Nephron (organoid): ENCODE results near the gene VPS33B.

ENCODE experiments used
- H3K27ac Mint-ChIP-seq, 3 experiments: 2 replicates each; pipeline ENCODE4 v1.8.0; 2020; ENCODE audit warnings: mixed read lengths in 3 of 3, mild to moderate bottlenecking in 2 of 3, moderate library complexity in 1 of 3
- H3K27me3 Mint-ChIP-seq: 2 replicates; pipeline ENCODE4 v1.8.0; 2021; ENCODE audit warnings: low read depth, mild to moderate bottlenecking, moderate library complexity, mixed read lengths
- H3K36me3 Mint-ChIP-seq: 2 replicates; pipeline ENCODE4 v1.8.0; 2020; ENCODE audit warnings: low read depth, mixed read lengths
- H3K4me1 Mint-ChIP-seq: 2 replicates; pipeline ENCODE4 v1.8.0; 2020; ENCODE audit warnings: mixed read lengths
- H3K4me3 Mint-ChIP-seq, 3 experiments: 2 replicates each; pipeline ENCODE4 v1.8.0; 2020; ENCODE audit warnings: mild to moderate bottlenecking in 3 of 3, mixed read lengths in 3 of 3, moderate library complexity in 2 of 3
- H3K9me3 Mint-ChIP-seq: 2 replicates; pipeline ENCODE4 v1.8.0; 2020; ENCODE audit warnings: mixed read lengths
- TF ChIP-seq, protein P1 (sequence below), 3 experiments: fragments of 200-600 bp; sonication (generic); IDR thresholded peaks; one replicate each; pipeline ENCODE4 v1.5.0; 2021; ENCODE audit warnings: antibody characterized with exemption in 3 of 3; ENCODE audit not compliant: unreplicated experiment in 3 of 3

Gene VPS33B

DNA sequence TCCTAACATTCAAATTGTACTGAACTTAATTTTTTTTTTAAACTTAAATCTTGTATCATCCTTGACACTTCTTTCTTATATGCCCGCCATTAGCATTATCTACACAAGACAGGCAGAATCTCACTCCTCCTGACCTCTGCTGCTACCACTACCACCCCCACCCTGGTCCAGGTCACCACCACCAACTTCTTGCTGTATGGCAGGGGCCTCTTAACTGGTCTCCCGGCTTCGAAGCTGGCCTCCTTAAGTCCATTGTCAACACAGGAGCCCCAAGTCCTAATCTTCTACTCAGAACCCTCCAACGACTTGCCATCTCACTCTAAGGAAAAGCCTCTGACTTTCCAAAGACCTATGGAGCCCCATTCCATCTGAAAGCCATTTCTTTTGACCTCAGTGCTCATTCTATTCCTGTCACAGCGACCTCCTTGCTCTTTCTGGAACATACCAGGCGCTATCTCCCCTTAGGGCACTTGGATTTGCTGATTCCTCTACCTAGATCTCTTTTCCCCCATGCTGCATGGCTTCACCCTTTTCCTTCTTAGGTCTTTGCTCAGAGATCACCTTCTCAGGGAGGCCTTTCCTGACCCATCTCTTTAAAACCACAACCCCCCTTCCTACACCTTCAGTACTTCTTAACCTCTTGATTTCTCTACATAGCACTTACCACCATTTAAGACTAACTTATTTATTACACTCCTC, 30.7 kb downstream of the VPS33B start:
- Mint-ChIP-seq H3K36me3 (no peaks in the 10 kb centered on the region), H3K27ac (peak overlapping the region in 1 of 3 experiments; percentile 75), H3K27me3 (no peaks in the 10 kb centered on the region), H3K9me3 (no peaks in the 10 kb centered on the region), H3K4me3 (peak overlapping the region; percentile 6 to 42 (median 31)), H3K4me1 (peaks cover 29% of the 10 kb centered on the region)
- TF ChIP-seq, protein P1, sequence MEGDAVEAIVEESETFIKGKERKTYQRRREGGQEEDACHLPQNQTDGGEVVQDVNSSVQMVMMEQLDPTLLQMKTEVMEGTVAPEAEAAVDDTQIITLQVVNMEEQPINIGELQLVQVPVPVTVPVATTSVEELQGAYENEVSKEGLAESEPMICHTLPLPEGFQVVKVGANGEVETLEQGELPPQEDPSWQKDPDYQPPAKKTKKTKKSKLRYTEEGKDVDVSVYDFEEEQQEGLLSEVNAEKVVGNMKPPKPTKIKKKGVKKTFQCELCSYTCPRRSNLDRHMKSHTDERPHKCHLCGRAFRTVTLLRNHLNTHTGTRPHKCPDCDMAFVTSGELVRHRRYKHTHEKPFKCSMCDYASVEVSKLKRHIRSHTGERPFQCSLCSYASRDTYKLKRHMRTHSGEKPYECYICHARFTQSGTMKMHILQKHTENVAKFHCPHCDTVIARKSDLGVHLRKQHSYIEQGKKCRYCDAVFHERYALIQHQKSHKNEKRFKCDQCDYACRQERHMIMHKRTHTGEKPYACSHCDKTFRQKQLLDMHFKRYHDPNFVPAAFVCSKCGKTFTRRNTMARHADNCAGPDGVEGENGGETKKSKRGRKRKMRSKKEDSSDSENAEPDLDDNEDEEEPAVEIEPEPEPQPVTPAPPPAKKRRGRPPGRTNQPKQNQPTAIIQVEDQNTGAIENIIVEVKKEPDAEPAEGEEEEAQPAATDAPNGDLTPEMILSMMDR (IDR thresholded peaks at IDR 0.05; ENCODE audit: unreplicated experiment in 3 of 3): no peak

DNA sequence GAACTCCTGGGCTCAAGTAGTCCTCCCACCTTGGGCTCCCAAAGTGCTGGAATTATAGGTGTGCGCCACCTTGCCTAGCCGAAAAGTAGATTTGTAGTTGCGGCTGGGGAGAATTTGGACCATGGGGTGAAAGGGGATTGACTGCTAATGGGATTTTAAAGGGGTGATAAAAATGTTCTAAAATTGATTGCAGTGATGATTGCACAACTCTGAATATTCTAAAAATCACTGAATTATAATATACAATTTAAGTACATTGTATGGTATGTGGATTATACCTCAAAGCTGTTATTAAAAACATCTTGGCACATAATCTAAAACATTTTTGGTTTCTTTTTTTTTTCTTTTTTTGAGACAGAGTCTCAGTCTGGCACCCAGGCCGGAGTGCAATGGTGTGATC, 31.9 kb downstream of the VPS33B start:
- no peaks in the 10 kb centered on the region for H3K9me3 Mint-ChIP-seq
- H3K27ac Mint-ChIP-seq: no peak overlapping the region
- H3K4me3 Mint-ChIP-seq: no peak overlapping the region
- H3K4me1 Mint-ChIP-seq: peaks cover 29% of the 10 kb centered on the region
- no peaks in the 10 kb centered on the region for H3K27me3 Mint-ChIP-seq
- no peaks in the 10 kb centered on the region for H3K36me3 Mint-ChIP-seq
- TF ChIP-seq, protein P1 (IDR thresholded peaks at IDR 0.05; ENCODE audit: unreplicated experiment in 3 of 3): no peak

DNA sequence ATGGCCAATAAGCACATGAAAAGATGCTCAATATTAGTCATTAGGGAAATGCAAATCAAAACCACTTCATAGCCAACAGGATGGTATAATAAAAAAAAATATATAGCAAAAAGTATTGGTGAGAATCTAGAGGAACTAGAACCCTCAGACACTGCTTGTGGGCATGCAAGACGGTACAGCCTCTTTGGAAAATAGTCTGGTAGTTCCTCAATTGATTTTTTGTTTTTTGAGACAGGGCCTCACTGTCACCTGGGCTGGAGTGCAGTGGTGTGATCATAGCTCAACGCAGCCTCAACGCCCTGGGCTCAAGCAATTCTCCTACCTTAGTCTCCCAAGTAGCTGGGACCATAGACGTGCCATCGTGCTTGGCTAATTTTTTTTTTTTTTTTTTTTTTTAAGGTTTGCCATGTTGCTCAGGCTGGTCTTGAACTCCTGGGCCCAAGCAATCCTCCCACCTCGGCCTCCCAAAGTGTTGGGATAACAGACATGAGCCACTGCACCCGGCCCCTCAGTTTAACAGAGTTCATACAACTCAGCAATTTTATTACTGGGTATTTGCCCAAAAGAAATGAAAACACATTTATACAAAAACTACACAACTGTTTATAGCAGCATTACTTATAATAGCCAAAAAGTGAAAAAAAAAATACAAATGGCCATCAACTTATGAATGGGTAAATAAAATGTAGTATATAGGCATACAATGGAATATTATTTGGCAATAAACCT, 33.2 kb downstream of the VPS33B start:
- H3K9me3 Mint-ChIP-seq: no peaks in the 10 kb centered on the region
- no peaks in the 10 kb centered on the region for H3K27me3 Mint-ChIP-seq
- no peak overlapping the region for H3K4me3 Mint-ChIP-seq
- H3K36me3 Mint-ChIP-seq: peaks cover 8% of the 10 kb centered on the region
- H3K4me1 Mint-ChIP-seq: peaks cover 19% of the 10 kb centered on the region
- no peak overlapping the region for H3K27ac Mint-ChIP-seq
- TF ChIP-seq, protein P1 (IDR thresholded peaks at IDR 0.05; ENCODE audit: unreplicated experiment in 3 of 3): no peak

DNA sequence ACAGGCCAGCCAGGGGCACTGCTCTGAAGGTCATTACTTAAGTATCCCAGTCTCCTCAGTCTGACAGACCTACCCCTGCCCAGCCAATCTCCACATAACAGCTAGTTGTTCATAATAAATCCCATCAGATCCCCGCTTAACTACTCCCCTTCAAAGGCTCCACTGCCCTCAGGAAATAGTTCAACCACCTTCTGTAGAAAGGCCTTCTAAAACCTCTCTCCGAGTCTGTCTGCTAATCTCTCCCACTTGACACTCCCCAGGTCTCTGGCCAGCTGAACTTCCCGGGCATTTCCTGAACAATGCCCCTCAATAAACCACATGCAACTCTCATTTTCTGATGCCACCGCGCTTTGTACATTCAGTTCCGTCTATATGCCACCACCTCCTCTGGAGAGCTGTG, 34.1 kb downstream of the VPS33B start:
- no peak overlapping the region for H3K4me3 Mint-ChIP-seq
- TF ChIP-seq, protein P1 (IDR thresholded peaks at IDR 0.05; ENCODE audit: unreplicated experiment in 3 of 3): no peak
- peaks cover 14% of the 10 kb centered on the region for H3K36me3 Mint-ChIP-seq
- peak overlapping the region in 1 of 3 experiments; percentile 35 for H3K27ac Mint-ChIP-seq
- no peaks in the 10 kb centered on the region for H3K9me3 Mint-ChIP-seq
- peaks cover 15% of the 10 kb centered on the region for H3K4me1 Mint-ChIP-seq
- H3K27me3 Mint-ChIP-seq: no peaks in the 10 kb centered on the region

DNA sequence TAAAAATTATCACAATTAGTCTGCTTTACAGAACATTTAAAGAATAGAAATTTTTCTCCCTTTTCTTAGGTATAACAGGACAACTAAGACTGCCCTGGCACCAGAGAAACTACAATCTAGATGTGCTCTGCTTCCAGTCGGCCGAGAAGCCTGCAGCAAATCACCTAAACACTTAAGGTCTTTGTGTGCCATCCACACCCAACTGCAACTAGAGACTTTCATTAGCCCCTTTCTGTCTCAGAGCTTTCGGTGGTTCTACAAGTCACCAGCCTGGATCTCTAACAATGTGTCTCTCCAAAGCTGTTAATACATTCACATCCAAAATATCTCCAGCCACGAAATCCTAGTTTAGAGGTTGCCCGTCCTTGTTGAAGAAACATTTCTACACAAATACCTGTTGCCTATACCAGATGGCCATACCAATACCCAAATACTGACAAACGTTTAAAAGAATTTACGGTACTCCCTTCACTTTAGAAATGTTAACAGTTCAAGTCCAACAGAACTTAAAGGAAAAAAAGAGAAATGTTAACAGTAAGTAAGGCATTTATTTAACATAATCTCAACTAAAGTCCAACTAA, 34.7 kb downstream of the VPS33B start:
- H3K27me3 Mint-ChIP-seq: no peaks in the 10 kb centered on the region
- H3K9me3 Mint-ChIP-seq: no peaks in the 10 kb centered on the region
- TF ChIP-seq, protein P1 (IDR thresholded peaks at IDR 0.05; ENCODE audit: unreplicated experiment in 3 of 3): no peak
- peaks cover 21% of the 10 kb centered on the region for H3K36me3 Mint-ChIP-seq
- H3K4me1 Mint-ChIP-seq: peaks cover 11% of the 10 kb centered on the region
- H3K4me3 Mint-ChIP-seq: no peak overlapping the region
- H3K27ac Mint-ChIP-seq: peak overlapping the region; percentile 40 to 79 (median 52)
